HG03196 (cell line): ENCODE measurements around the gene SLC13A3.
"Not testable (repeated sequence)": the region's sequence is repeated elsewhere in the genome, so short reads cannot be mapped to it uniquely, and the experiment has no call there.

Source experiments
- ATAC-seq: cut with Tn5 transposase; IDR thresholded peaks from one replicate; pipeline ENCODE4 v1.9.1; 2021; ENCODE audit not compliant: unreplicated experiment

SLC13A3 gene

DNA sequence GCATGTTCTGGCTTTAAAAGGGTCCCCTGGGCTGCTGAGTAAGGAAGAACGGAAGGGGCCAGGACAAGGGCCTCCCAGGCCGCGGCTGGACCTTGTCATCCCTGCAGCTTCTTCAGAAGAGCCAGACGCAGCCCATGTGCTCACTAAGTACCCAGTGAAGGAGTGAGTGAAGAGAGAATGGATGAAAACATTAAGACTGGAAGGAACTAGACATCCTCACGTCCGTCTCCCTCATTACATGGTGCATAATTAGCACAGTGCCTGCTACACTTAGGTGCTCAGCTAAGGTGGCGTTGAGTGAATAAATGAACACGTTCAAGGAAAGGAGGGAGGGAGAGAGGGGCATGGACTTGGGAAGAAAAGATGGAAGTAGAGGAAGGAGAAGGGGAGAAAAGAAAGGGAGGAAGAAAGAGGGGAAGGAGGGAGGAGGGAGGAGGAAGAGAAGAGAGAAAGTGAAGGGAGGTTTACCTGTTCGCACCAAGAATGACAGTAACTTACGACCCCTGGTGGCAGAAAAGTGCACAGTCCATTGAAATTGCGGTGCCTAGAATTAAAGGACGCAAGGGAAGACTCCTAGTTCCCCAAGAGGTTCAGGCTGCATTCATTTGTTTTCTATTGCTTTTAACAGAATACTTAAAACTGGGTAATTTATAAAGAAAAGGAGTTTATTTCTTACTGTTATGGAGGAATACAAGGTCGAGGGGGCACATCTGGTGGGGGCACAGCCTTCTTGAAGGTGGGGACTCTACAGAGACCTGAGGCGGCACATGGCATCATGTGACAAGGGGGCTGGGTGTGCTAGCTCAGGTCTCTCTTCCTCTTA, 30.0 kb upstream of the SLC13A3 start:
- ATAC-seq, result no peak

DNA sequence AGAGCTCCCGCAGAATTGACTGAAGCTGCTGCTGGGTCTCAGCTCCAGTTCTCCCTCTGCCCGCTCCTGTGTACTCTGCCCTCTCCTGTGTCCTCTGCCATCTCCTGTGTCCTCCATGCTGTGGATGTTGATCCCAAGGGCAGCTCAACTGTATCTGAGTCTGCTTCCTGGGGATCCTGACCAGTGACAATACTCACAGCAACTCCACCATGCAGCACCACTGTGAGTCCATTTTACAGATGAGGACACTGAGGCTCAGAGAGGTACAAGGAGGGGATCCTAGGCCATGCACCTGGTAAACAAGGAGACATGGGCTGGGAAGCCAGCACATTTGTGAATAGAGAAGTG, 29.4 kb upstream of the SLC13A3 start:
- ATAC-seq, result no peak

GRCh38 chr20:46678516-46678915, 27.3 kb upstream of the SLC13A3 start:
- ATAC-seq, result no peak

- no peak for ATAC-seq
These were observed 26.3 kb upstream of the SLC13A3 start for GRCh38 chr20:46677608-46678007.

- not testable (repeated sequence) for ATAC-seq
These were observed 25.5 kb upstream of the SLC13A3 start for GRCh38 chr20:46676649-46677316.

- ATAC-seq, result no peak
These were observed 23.2 kb upstream of the SLC13A3 start for GRCh38 chr20:46674253-46675083.

DNA sequence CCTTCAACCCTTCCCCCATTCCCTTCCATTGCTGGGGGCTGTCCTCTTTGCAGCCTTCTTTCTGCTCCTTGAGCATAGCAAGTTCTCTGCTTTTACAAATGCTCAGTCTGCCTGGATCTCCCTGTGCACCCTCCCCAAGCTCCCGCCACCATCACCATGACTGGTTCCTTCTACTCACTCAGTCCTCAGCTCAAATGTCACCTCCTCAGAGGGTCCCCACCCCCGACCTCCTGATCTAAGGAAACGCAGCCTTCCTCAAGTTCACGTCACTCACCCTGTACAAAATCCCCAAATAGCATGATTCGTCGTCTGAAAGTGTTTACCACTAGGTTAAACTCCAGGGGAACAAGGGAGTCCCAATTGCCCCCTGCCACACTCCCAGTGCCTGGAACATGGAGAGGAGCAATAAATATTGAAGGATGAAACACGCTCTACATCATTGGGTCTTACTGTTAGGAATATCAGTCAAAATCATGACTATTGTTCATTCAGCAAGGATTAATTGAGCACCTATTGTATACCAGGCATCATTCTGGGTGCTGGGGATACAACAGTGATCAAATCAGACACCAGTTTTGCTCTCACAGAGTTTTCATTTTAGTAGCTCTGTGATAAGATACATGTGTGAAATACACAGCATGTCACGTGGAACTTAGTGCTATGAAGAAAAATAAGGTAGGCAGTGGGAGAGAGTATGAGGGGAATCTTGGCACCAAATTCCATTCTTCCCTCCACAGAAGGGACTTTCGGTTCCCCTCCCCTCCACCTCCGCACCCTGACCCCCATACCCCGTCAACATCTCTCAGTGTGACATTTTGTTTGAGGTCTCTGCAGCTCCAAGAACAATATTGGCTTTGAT, 22.4 kb upstream of the SLC13A3 start:
- no peak for ATAC-seq

GRCh38 chr20:46672543-46673148, 21.4 kb upstream of the SLC13A3 start:
- no peak for ATAC-seq

GRCh38 chr20:46671866-46672542, 20.7 kb upstream of the SLC13A3 start:
- ATAC-seq, result no peak

GRCh38 chr20:46670585-46671584, 19.6 kb upstream of the SLC13A3 start:
- no peak for ATAC-seq

DNA sequence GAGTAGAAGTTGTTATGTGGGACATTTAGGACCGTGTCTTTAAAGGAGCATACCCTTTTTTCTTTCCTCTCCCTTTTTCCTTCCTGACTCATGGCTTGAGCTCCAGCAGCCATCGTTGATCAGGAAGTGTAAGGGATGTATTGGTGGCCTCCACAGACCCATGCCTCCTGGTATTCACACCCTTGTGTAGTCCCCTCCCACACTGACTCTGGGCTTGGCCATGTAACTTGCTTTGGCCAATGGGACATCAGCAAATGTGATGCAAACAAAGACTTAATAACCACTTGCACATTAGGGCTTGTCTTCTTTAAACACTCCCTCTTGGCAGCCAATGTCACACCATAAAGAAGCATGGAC, 18.9 kb upstream of the SLC13A3 start:
- no peak for ATAC-seq

DNA sequence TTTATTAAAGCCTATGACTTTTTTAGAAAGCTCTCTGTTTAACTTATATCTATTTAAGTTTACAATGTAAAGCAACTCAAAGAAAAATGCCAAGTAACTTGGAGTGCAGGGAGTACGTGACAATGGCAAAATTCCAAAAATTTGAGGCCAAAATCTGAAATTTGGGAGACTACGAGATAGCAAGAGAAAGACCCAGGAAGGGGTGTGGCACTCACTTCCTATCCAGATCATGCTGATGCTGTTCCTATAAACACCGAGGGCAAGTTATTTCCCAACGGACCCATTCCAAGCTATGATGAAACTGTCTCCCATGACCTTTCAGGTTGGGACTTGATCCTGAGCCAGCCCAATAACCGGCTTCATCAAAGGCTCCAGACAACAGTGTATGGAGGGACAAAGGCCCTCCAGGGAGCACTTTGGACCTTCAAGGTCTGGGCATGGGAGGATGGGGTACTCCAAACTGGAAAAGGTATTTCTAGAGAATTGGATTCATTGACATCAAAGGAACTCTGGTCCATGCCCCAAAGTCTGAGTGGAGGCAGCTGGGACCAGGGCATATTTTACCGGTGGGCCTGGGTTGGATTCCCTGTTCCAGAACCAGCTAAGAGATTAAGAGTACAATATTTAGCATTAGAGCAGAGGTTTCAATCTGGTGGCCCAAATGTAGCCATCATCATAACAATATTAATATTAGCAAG, 15.7 kb upstream of the SLC13A3 start:
- ATAC-seq, result no peak

DNA sequence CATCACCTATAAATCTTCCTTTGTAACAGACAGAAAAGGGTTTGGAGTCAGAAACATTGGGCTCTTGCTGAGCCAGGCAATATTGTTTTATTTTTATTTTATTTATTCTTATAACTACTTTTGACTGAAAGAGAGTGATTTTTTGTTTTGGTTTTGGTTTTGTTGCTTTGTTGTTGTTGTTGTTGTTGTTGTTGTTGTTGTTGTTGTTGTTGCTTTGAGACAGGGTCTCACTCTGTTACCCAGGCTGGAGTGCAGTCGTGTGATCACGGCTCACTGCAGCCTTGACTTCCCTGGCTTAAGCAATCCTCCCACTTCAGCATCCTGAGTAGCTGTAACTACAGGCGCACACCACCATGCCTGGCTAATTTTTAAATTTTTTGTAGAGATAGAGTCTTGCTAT, 15.0 kb upstream of the SLC13A3 start:
- ATAC-seq, result no peak

GRCh38 chr20:46665602-46666001, 14.3 kb upstream of the SLC13A3 start:
- no peak for ATAC-seq

GRCh38 chr20:46663531-46663930, 12.3 kb upstream of the SLC13A3 start:
- no peak for ATAC-seq

GRCh38 chr20:46661659-46662058, 10.4 kb upstream of the SLC13A3 start:
- no peak for ATAC-seq

DNA sequence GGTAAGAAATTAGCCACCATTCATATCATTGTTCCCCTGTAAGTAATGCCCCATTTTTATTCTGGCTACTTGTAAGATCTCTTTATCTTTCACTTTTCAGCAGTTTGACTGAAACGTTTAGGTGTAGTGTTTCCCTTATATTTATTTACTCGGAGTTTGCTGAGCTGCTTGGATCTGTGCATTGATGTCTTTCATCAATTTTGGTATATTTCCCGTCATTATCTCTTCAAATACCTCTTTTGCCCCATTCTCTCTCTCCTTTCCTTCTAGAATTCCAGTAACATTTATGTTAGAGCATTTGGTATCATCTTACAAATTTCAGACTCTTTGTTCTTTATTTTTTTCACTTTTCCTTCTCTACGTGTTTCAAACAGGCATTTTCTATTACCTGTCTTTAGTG, 9.2 kb upstream of the SLC13A3 start:
- ATAC-seq, result no peak

GRCh38 chr20:46657618-46658017, 6.4 kb upstream of the SLC13A3 start:
- ATAC-seq, result no peak
